K562 (cell line): ENCODE results near the gene EVI5. TPM values are rescaled to one million over a fixed set of nuclear protein-coding genes. Genes with fewer than 3 reads are reported as not detected.

Experiments
- ATAC-seq: fragments of 200-7000 bp; cut with Tn5 transposase; 3 replicates; pipeline ENCODE4 v1.9.1; 2020; ENCODE audit warnings: moderate library complexity
- BruUV-seq: library from RNA; stranded (reverse); fragments of 400-500 nt; replicated peaks from 2 replicates; lab custom pipeline; 2021; lab: Mats Ljungman, UMichigan
- CTCF ChIA-PET: fragments of 300-600 bp; formaldehyde crosslinking; extraction: SDS; loops from one replicate; lab custom pipeline; 2021; ENCODE audit warnings: low intra/inter-chr PET ratio; lab: Yijun Ruan, JAX
- POLR2A ChIA-PET: fragments of 300-600, 350-650 bp; sonication (Branson Sonifier 250); formaldehyde crosslinking; extraction: SDS; loops from one replicate; lab custom pipeline; 2021; ENCODE audit warnings: antibody characterized with exemption, inconsistent platforms; lab: Yijun Ruan, JAX
- DNase-seq, 4 experiments: peaks; one replicate each; pipeline versions ENCODE4 v3.0.0 to v3.0.0-alpha.2; 2011 to 2018; ENCODE audit warnings: low spot score in 3 of 4, mixed read lengths in 3 of 4; ENCODE audit errors: extremely low read depth in 1 of 4
- FAIRE-seq: peaks from 2 replicates; lab custom pipeline; 2011; peaks lifted over from hg19 to GRCh38; lab: Jason Lieb, UNC
- H2AFZ ChIP-seq: 2 replicates; pipeline ENCODE4 v1.6.0; 2011; ENCODE audit warnings: low read depth, low read length, control low read depth, inconsistent platforms
- H3K27ac ChIP-seq: fragments of 200-600 bp; 3 replicates; pipeline ENCODE4 v1.8.0; 2011; ENCODE audit warnings: low read depth, mild to moderate bottlenecking, control low read depth, inconsistent platforms, low read length, moderate library complexity, mixed read lengths; ENCODE audit errors: extremely low read depth
- H3K27me3 ChIP-seq, 2 experiments: fragments of 300-600 bp in 1 of 2; 2 replicates in 1 of 2; 3 replicates in 1 of 2; pipeline versions ENCODE4 v1.6.0 to v1.8.0; 2011; ENCODE audit warnings: inconsistent platforms in 2 of 2, low read length in 2 of 2, mild to moderate bottlenecking in 1 of 2, mixed read lengths in 1 of 2, moderate library complexity in 1 of 2; ENCODE audit not compliant: control insufficient read depth in 2 of 2, insufficient read depth in 2 of 2
- H3K36me3 ChIP-seq: fragments of 300-600 bp; 3 replicates; pipeline ENCODE4 v1.8.0; 2011; ENCODE audit warnings: mild to moderate bottlenecking, low read length, inconsistent platforms; ENCODE audit not compliant: control insufficient read depth, insufficient read depth
- H3K4me1 ChIP-seq, 2 experiments: fragments of 200-600 bp in 1 of 2; replicated peaks in 1 of 2; 2 replicates in 1 of 2; 3 replicates in 1 of 2; pipeline versions ENCODE4 v1.5.1 to v1.8.0; 2011; ENCODE audit warnings: inconsistent platforms in 2 of 2, low read length in 2 of 2, mild to moderate bottlenecking in 1 of 2, mixed read lengths in 1 of 2, moderate library complexity in 1 of 2; ENCODE audit not compliant: control insufficient read depth in 2 of 2, insufficient read depth in 2 of 2
- H3K4me2 ChIP-seq: 2 replicates; pipeline ENCODE4 v1.6.1; 2011; ENCODE audit warnings: low read length, control low read depth, inconsistent platforms, mixed read lengths; ENCODE audit not compliant: insufficient read depth
- H3K4me3 ChIP-seq: fragments of 200-600 bp; sonication (generic), shearing (Covaris generic); 2 replicates; pipeline ENCODE4 v1.5.1; 2016; ENCODE audit warnings: control low read depth, inconsistent platforms
- H3K79me2 ChIP-seq: fragments of 200-600 bp; 3 replicates; pipeline ENCODE4 v1.8.0; 2011; ENCODE audit warnings: low read length, inconsistent platforms; ENCODE audit not compliant: control insufficient read depth, insufficient read depth
- H3K9ac ChIP-seq, 2 experiments: 2 replicates each; pipeline versions ENCODE4 v1.6.0 to v1.6.1; 2011; ENCODE audit warnings: low read depth in 2 of 2, low read length in 2 of 2, control low read depth in 1 of 2, inconsistent platforms in 1 of 2, mild to moderate bottlenecking in 1 of 2, mixed read lengths in 1 of 2; ENCODE audit not compliant: insufficient read depth in 1 of 2
- H3K9me1 ChIP-seq: one replicate; pipeline ENCODE4 v1.6.0; 2011; ENCODE audit warnings: inconsistent platforms, mild to moderate bottlenecking, low read length, moderate library complexity; ENCODE audit not compliant: control insufficient read depth, insufficient read depth
- H3K9me3 ChIP-seq: replicated peaks from 2 replicates; pipeline ENCODE4 v1.5.1; 2011; ENCODE audit warnings: low read depth, low read length, inconsistent platforms; ENCODE audit not compliant: control insufficient read depth, insufficient read depth
- H4K20me1 ChIP-seq: replicated peaks from 2 replicates; pipeline ENCODE4 v1.6.1; 2011; ENCODE audit warnings: low read length, inconsistent platforms, mixed read lengths; ENCODE audit not compliant: control insufficient read depth, insufficient read depth
- C11orf30 ChIP-seq: fragments of 450-650 bp; IDR thresholded peaks from 2 replicates; pipeline ENCODE4 v1.6.1; 2016; ENCODE audit warnings: low read depth, mild to moderate bottlenecking
- CBX3 ChIP-seq, 2 experiments: IDR thresholded peaks; 1 replicate in 1 of 2; 2 replicates in 1 of 2; pipeline ENCODE4 v1.6.1; 2012; ENCODE audit warnings: inconsistent platforms in 2 of 2, low read length in 2 of 2, borderline replicate concordance in 1 of 2, control low read depth in 1 of 2
- CREBBP ChIP-seq: IDR thresholded peaks from one replicate; pipeline ENCODE4 v1.6.1; 2012; ENCODE audit warnings: low read depth, mild to moderate bottlenecking, control low read depth, inconsistent platforms, low read length
- EHMT2 ChIP-seq: fragments of 450-650 bp; IDR thresholded peaks from 2 replicates; pipeline ENCODE4 v1.6.1; 2018; ENCODE audit warnings: antibody characterized with exemption
- ETV5 ChIP-seq: sonication (generic); formaldehyde crosslinking; IDR thresholded peaks from 2 replicates; pipeline ENCODE4 v1.4.0; 2020; ENCODE audit warnings: low read depth, mild to moderate bottlenecking, missing genetic modification reagents
- FIP1L1 ChIP-seq: fragments of 200-400 bp; formaldehyde crosslinking; IDR thresholded peaks from 2 replicates; pipeline ENCODE4 v1.6.1; 2018; ENCODE audit warnings: mild to moderate bottlenecking, low read depth, low read length; ENCODE audit not compliant: poor library complexity, severe bottlenecking
- FOXK1 ChIP-seq: sonication (generic); formaldehyde crosslinking; IDR thresholded peaks from 2 replicates; pipeline ENCODE4 v1.8.0; 2022; ENCODE audit warnings: missing genetic modification reagents, mild to moderate bottlenecking, borderline replicate concordance
- HNRNPH1 ChIP-seq: fragments of 200-400 bp; formaldehyde crosslinking; optimal IDR thresholded peaks from 2 replicates; pipeline ENCODE3; 2017; ENCODE audit warnings: low read depth, mild to moderate bottlenecking, low read length, moderate library complexity
- HNRNPL ChIP-seq: fragments of 200-400 bp; formaldehyde crosslinking; IDR thresholded peaks from 2 replicates; pipeline ENCODE4 v1.6.1; 2017; ENCODE audit warnings: low read depth, mild to moderate bottlenecking, low read length
- NCOA6 ChIP-seq: fragments of 450-650 bp; IDR thresholded peaks from 2 replicates; pipeline ENCODE4 v1.6.1; 2017; ENCODE audit warnings: mild to moderate bottlenecking
- SMAD1 ChIP-seq: fragments of 150-350 bp; IDR thresholded peaks from 2 replicates; pipeline ENCODE4 v1.6.1; 2014; ENCODE audit warnings: low read length, low read depth; ENCODE audit not compliant: partially characterized antibody
- TSC22D4 ChIP-seq: fragments of 450-650 bp; IDR thresholded peaks from 2 replicates; pipeline ENCODE4 v1.6.1; 2016; ENCODE audit warnings: missing genetic modification characterization, missing biosample characterization, control low read depth
- ZBTB1 ChIP-seq: sonication (generic); formaldehyde crosslinking; IDR thresholded peaks from 2 replicates; pipeline ENCODE4 v1.8.1; 2023; ENCODE audit warnings: missing genetic modification reagents, low read depth, mild to moderate bottlenecking, borderline replicate concordance
- ZNF311 ChIP-seq: fragments of 250-450 bp; sonication (Bioruptor Pico); IDR thresholded peaks from 2 replicates; pipeline ENCODE4 v1.4.0; 2020; ENCODE audit warnings: mild to moderate bottlenecking, moderate library complexity
- ZNF586 ChIP-seq: fragments of 450-650 bp; formaldehyde crosslinking; conservative IDR thresholded peaks from 2 replicates; pipeline ENCODE4 v1.4.0; 2020; ENCODE audit warnings: mild to moderate bottlenecking, moderate library complexity
- ZNF75A ChIP-seq: fragments of 450-650 bp; formaldehyde crosslinking; IDR thresholded peaks from 2 replicates; pipeline ENCODE4 v1.4.0; 2020; ENCODE audit warnings: mild to moderate bottlenecking
- WGBS: fragments of 100-300 bp; shearing (Covaris generic); methylation state at CpG from one replicate; pipeline ENCODE4 v1.1.6; 2016; ENCODE audit warnings: low coverage, mixed read lengths; ENCODE audit not compliant: insufficient coverage; ENCODE audit errors: missing lambda C conversion rate; 5-methylcytosine and 5-hydroxymethylcytosine counted together
- in situ Hi-C: fragments of 300-500 bp; cut with MboI; formaldehyde crosslinking; loops from 4 replicates; pipeline ENCODE4 v1.15.0; 2018; ENCODE audit warnings: inconsistent platforms, mixed read lengths
- intact Hi-C: fragments of 100-400 bp; cut with micrococcal nuclease; formaldehyde crosslinking; loops from 2 replicates; pipeline ENCODE4 v1.14.2; 2022
- polyA plus RNA-seq, 8 experiments: library from polyadenylated mRNA; depleted of rRNA in 4 of 8; stranded (reverse) in 5 of 8; unstranded in 3 of 8; fragments of >200 nt; fragmentation: Nextera tagmentation in 2 of 8; fragmentation: Illumina TruSeq in 1 of 8; extraction: Ambion mirVana in 2 of 8; extraction: Trizol in 1 of 8; gene quantifications; 2 replicates each; pipeline versions ENCODE4 v1.2.1 to v1.2.3, GENCODE V29; 2011 to 2014; ENCODE audit warnings: inconsistent platforms in 1 of 8, missing spikeins in 1 of 8
- total RNA-seq, 7 experiments: library from RNA; depleted of rRNA in 6 of 7; stranded (reverse); fragments of >200 nt in 6 of 7; fragmentation: Illumina TruSeq in 2 of 7; extraction: Trizol in 2 of 7; gene quantifications; 2 replicates each; pipeline versions ENCODE4 v1.2.1 to v1.2.3, GENCODE V29; 2011 to 2021; ENCODE audit warnings: low replicate concordance in 1 of 7
- TF ChIP-seq, protein P1 (sequence below): IDR thresholded peaks from 3 replicates; pipeline ENCODE4 v1.6.1; 2011; ENCODE audit warnings: borderline replicate concordance, mild to moderate bottlenecking; ENCODE audit not compliant: insufficient read length, insufficient read depth
- TF ChIP-seq, protein P2 (sequence below), 2 experiments: fragments of 450-650 bp in 1 of 2; sonication (generic) in 1 of 2; formaldehyde crosslinking in 1 of 2; IDR thresholded peaks in 1 of 2; conservative IDR thresholded peaks in 1 of 2; 2 replicates each; pipeline versions ENCODE4 v1.6.1 to v1.8.1; 2016 to 2023; ENCODE audit warnings: mild to moderate bottlenecking in 2 of 2, moderate library complexity in 2 of 2, inconsistent platforms in 1 of 2, missing genetic modification reagents in 1 of 2

Gene EVI5
- total and polyA plus RNA-seq, 9 of the 15 experiments (the other 6 are each of a cell fraction or from before 2014, with no cell fraction given), result 1.7 to 50.1 (median 13.7) TPM

DNA sequence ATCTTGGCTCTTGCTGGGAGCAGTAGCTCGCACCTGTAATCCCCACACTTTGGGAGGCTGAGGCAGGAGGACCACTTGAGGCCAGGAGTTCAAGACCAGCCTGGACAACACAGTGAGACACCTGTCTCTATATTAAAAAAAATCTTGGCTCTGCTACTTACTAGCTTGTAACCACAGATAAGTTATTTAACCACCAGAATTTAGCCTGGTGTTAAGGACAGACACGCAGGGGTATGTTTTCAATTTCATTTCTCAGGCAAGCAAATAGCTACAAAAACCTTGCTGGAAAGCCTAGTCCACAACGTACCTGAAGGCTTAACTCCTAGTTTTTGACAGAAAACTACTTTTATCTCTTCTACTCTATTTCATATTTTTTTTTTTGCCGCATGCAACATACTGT lies 273.4 kb downstream of the EVI5 start (continued):
- TF ChIP-seq EHMT2, result no peak
- no peak for TF ChIP-seq SMAD1
- TF ChIP-seq ETV5 (CRISPR knock-in tag), result no peak
- TF ChIP-seq CREBBP, result no peak
- TF ChIP-seq ZNF75A (CRISPR knock-in tag), result no peak
- TF ChIP-seq ZNF311 (CRISPR knock-in tag), result no peak
- TF ChIP-seq CBX3 (IDR thresholded peaks at IDR 0.05; ENCODE audit: borderline replicate concordance in 1 of 2, low read length in 2 of 2), result no peak
- TF ChIP-seq ZNF586 (CRISPR knock-in tag), result no peak
- TF ChIP-seq NCOA6, result no peak

DNA sequence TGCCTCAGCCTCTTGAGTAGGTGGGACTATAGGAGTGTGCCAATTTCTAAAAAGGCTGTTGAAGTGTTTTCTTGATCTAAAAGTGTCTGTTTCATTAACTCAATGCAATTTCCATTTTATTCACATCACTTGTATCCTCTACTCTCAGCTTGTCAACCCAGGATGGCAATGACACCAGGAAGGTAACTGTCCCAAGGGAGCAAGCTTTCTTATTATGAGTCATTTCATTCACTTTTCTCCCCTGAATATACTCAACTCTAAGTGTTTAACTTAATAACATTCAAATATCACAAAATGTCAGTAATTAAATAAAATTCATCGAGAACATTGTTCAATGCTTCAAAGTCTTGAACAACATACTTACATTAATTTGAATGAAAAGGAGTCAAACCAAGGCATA lies 275.3 kb downstream of the EVI5 start:
- H3K9me3 ChIP-seq, result no peaks in the 10 kb centered on the region
- H3K79me2 ChIP-seq, result no peaks in the 10 kb centered on the region
- intact Hi-C loops, result no loop called here
- in situ Hi-C loops, result no loop called here
- BruUV-seq, result no TSS peak
- H3K27me3 ChIP-seq, result no peaks in the 10 kb centered on the region
- POLR2A ChIA-PET, result no interaction called here
- H2AFZ ChIP-seq, result no peak overlapping the region
- no peak overlapping the region for H3K4me3 ChIP-seq
- no peak overlapping the region for H3K4me2 ChIP-seq
- no peaks in the 10 kb centered on the region for H4K20me1 ChIP-seq
- no peaks in the 10 kb centered on the region for H3K4me1 ChIP-seq
- H3K9me1 ChIP-seq, result no peaks in the 10 kb centered on the region
- ATAC-seq, result no peak
- no peaks in the 10 kb centered on the region for H3K36me3 ChIP-seq
- FAIRE-seq, result no peak
- CTCF ChIA-PET, result no interaction called here
- no peak overlapping the region for H3K27ac ChIP-seq
- WGBS, result 74% methylated on average over 1 of the region's 1 CpG
- H3K9ac ChIP-seq, result no peak overlapping the region
- no peak for DNase-seq
- TF ChIP-seq FIP1L1 (no peak), ZBTB1 (CRISPR knock-in tag) (no peak), HNRNPL (no peak), FOXK1 (CRISPR knock-in tag) (no peak), HNRNPH1 (no peak), TSC22D4 (tag) (no peak), C11orf30 (no peak)
- TF ChIP-seq, protein P1, sequence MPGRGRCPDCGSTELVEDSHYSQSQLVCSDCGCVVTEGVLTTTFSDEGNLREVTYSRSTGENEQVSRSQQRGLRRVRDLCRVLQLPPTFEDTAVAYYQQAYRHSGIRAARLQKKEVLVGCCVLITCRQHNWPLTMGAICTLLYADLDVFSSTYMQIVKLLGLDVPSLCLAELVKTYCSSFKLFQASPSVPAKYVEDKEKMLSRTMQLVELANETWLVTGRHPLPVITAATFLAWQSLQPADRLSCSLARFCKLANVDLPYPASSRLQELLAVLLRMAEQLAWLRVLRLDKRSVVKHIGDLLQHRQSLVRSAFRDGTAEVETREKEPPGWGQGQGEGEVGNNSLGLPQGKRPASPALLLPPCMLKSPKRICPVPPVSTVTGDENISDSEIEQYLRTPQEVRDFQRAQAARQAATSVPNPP, result no peak
- TF ChIP-seq, protein P2, sequence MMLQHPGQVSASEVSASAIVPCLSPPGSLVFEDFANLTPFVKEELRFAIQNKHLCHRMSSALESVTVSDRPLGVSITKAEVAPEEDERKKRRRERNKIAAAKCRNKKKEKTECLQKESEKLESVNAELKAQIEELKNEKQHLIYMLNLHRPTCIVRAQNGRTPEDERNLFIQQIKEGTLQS (IDR thresholded peaks at IDR 0.05), result no peak
- TF ChIP-seq, protein P2 (CRISPR knock-in tag; conservative IDR thresholded peaks at IDR 0.05), result no peak
